Islet precursor cell (in vitro differentiated cells): ENCODE data around the gene DYNC1I1.

Experiments
- DNase-seq: peaks from one replicate; pipeline ENCODE4 v3.0.0-alpha.2; 2018

DYNC1I1 gene

DNA sequence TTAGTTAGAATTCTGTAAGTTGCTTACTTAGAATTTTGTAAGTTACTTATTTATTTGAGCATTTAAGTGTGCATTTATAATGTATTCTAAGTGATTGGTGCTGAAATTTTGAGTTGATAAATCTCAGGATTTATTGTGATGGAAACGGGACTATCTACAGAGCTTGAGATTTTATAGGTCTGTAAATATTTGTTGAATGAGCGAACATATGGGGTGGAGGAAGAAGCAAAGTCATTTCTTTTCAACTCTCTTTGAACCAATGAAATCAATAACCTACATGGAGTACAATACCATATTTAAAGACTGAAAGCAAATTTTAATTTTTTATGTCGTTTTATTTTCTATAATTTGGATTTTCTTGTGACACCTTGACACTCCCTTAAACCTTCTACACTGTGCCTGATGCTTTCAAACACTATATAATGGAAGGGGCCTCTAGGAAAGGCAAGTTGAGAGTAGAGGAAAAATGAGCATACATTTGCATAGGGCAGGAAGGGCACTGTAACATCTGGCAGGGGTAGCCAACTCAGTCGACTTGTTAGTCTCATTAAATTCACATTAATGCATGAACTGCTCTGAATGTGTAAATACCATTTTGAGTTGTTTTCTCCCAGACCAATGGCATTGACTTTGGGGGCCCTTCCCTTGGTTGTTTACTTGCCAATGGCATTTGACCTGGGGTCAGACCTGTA, 204.2 kb downstream of the DYNC1I1 start:
- DNase-seq, result no peak

DNA sequence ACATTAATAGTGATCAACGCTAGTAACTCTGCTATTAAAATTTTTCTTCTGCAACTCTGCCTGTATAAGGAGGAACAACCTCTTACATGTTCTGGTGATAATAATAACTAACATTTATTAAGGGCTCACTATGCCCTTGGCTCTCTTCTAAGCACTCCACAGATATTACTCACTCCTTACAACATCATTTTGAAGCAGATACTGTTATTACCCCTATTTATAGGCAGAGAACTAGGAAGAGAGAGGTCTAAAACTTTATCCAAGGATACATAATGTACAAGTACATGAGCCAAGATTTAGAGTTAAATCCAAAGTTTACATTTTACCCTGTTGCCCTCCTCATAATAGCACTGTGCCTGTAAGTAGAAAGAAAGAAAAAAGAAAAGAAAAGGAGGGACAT, 205.6 kb downstream of the DYNC1I1 start:
- DNase-seq, result no peak

DNA sequence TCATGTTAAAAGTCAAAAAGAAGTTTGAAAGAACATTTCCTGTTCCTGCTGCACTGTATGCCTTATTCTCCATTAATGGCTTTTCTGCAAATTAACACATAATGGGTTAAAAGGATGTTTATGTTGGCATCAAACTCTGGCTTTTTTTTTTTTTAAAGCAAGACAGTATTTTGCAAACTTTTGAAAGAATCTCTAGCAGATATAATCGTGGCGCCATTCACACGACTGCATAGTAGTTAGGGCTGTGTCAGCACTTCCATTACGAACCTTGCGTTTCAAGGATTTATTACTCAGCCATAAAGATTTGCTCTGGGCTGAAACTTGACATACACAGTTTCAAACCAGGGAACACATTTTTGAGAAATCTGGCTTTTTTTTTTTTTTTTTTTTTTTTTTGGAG, 207.8 kb downstream of the DYNC1I1 start:
- DNase-seq, result no peak

DNA sequence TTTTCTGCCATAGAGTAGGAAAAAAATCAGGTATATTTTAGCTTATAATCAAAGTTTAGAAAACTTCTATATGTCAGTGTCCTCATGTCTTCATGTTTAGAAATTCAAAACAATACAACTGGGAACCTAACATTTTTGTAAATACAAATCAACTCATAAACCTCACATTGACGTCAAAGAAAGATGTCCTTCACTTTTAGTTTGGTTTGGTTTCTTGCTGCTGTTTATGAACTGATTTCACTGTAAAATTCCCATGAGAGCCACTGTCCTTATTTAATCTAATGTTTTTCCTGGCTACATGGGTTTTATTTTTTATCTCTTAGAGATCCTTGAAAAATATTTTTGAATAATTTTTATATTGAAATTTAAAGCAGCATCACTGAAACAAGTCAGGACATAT, 208.4 kb downstream of the DYNC1I1 start:
- no peak for DNase-seq

DNA sequence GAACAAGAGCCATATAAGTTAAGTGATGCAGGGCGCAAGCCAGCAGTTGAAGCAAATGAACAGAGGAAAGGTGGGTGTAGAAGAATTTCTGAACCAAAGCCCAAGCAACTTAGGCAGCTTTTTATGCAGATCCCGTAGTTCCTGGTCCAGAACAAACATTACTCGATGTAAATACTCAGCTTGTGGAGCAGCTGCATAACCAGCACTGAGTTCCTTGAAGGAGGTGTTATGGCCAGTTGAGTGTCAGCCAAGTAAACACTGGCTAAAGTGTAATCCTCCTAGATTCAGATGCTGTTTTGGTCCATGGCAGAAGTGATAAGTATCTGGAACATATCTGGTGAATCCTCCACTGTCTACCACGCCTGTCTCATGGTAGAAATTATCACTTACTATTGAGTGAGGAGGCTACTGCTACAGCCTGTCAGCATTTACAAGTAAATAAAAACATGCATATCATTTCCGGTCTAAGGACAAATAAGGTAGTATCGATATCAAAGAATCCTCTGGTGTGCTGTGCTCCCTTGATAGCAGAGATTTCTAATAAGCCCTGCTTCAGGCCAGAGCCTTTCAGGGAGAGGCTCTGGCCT, 213.9 kb downstream of the DYNC1I1 start:
- DNase-seq, result no peak

DNA sequence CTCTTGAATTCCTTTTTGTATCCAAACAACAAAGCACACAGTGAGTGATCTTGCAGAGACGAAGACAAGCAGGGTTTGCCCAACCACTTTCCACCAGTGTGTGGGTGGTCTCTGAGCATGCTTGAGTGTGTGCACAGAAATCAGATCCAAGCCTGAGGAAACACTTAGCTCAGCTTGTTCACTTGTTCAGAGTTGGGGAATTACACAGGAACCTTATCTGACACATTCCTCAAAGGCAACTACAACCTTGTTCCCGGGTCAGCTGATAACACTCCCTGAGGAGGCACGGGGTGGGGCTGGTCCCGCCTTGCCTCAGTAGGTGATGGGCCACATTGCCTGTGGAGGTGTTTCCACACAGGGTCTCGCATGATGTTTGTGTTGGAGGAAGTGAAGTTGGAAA, 216.9 kb downstream of the DYNC1I1 start:
- DNase-seq, result no peak

DNA sequence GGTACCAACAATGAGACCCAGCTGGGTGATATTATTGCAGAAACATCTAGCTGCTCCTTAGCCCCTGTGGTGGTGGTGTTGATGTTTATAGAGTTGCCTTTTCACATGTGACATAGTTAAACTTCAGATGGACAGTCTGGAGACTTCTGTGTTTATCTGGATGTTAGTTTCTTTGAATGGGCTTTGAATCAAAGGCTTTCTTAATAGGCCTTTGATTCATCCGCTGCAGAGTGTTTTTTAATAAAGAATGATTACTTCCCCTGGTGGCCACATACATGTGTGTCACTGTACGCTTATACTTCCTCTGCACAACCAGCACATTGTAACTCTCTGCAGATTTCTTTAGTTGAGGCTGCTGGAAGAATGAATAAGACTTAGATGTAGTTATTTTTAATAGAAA, 221.0 kb downstream of the DYNC1I1 start:
- no peak for DNase-seq

DNA sequence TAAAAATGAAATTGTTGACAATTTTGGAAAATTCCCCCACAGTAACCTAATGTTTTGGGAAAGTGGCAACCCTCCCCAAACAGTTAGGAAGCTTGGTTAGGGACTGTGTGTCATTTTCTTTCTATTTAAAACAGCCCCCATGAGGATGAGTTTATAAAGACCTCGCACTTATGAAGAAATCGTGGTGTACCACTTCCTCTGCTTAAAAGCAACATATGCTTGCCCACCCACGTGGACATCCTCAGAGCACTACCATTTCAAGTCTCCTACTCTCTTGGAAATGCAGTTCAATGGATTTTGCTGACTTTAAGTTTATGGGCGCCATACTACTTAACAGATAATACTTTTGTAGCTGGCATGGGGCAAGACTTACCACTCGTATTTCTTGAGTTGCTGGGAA, 223.8 kb downstream of the DYNC1I1 start:
- DNase-seq, result no peak

DNA sequence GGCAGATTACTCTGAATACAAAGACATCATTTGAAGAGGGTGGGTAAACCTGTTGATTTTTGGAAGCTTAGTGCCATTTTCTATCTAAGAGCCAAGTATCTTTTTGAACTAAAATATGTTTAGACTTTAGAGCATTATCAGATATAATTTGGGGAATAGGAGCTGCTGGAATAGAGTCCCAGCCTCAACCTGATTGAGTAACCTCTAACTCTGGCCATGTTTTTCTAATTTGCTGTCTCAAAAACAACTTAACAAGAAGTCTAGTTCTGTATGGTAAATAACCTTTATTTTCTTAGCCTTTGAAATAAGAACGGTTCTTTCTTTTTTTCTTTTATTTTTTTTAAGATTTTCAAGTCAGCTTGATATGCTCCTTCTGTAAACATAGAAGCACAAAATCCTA, 224.5 kb downstream of the DYNC1I1 start:
- DNase-seq, result no peak

DNA sequence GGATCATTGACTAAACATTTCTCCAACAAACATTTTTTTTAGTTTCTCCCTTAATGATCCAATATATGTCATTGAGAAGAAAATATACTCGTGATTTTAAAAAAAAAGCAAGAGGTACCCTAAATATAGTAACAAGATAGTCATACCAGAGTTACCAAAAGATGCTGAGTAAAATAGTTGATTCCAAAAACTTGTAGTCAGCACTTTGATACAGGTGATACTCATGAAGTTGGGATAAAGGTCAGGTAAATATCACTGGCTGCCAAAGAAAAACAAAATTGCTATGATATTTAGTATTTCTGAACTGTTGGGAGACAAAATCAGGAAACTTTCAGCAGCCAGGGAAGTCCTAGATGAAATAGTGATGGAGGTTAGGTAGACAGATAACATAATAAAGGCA, 225.3 kb downstream of the DYNC1I1 start:
- DNase-seq, result no peak

DNA sequence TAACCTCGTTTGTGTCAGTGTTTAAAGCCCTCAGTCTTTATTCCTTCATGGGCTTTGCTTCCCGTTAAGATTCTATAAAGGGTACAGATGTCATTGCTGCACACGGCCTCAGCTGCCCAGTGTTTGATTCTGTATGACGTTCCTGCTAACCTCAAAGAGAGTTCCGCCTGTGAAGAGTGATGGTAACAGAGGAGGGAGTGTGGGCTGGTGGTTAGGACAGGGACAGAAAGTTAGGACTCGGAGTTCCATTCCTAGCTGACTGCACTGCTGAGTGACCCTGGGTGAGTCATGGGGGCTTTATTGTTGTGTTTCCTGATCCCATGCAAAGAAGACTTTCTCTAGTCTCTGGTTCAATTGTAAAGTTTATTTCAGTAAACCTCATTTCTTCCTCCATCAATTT, 227.1 kb downstream of the DYNC1I1 start:
- no peak for DNase-seq

DNA sequence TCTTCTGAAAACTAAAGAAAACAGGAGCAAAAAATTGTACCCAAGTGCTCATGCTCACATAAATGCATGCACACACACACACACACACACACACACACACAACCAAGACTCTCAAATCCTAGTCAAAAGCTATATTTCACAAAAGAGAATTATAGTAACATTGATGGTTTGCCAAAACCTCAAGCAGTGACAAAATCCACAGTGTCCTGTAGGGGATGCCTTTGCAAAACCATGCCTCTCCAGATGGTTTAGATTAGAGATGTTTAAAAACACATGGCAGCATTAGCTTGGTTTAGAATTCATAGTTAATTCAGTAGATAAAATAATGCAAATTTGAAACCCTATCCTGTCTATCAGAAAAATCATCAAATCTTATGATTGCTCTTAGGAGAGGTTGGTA, 232.2 kb downstream of the DYNC1I1 start:
- DNase-seq, result no peak

DNA sequence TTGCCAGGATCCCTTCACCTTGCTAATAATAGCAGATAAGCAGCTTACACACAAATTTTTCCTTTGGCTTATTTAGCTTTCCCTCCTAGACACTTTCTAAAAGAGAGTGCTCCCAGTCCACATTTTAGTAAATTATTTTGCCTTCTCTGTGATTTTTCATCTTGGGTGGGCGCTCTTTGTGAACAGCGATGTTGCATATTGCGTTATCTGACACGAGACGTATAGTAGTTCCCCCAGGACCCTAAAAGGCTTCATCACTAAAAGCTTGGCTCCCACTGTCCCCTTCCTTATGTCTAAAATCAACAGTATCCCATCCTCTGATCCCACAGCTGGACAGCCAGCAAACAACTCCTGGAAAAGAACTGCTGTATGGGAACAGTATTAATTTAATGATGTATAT, 232.9 kb downstream of the DYNC1I1 start:
- no peak for DNase-seq

DNA sequence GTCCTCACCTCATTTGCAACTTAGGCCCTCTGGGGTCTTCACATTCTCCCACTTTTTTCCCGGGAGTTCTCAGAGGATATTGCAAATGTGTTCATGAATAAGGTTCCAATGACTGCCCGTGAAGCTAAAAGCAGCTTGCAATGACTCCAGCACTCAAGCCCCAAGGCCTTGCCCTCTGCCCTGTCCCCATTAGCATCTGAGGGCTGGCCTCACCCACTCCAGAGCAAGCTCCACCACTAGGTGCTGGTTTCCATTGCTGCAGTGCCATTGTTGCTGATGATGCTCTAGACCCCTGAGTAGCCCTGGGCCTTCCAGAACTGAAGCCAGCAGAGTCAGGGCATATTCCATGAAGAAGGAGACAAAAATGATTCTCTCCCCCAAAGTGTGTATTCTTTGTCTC, 236.8 kb downstream of the DYNC1I1 start:
- no peak for DNase-seq

DNA sequence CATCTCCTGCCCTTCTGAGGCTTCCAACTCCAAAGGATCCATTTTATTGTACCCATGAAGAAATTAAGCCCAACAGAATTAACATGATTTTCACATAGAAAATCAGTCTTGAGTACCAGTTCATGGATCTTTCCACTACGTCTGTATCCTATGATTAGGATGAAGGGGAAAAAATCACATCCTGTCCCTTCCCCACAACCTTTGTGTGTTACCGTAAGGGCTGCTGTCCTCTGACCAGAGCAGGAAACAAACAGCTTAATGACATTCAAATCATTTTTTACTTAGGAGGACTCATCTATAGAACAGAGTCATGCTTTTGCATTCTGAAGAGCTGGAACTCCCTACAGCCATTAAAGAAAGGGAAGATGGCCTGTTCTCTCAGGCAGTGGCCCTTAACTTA, 241.5 kb downstream of the DYNC1I1 start:
- DNase-seq, result no peak

DNA sequence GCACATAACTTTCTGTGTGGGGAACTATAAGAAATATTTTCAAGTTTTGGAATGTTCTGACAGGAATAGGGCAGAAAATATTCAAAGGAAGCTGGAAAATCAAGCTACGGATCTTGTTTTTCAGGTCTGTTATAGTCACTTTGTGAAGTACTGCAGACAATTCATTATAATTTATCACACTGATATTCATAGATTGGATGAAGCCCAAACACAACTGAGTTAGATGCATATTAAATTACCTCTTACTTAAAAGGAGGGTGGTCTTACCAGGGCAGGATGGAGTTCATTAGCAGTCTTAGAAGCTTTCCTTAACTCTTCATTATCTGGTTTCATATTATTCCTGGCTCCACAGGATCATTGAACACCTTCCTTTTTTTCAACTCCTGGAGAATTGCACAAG, 242.3 kb downstream of the DYNC1I1 start:
- DNase-seq, result no peak

DNA sequence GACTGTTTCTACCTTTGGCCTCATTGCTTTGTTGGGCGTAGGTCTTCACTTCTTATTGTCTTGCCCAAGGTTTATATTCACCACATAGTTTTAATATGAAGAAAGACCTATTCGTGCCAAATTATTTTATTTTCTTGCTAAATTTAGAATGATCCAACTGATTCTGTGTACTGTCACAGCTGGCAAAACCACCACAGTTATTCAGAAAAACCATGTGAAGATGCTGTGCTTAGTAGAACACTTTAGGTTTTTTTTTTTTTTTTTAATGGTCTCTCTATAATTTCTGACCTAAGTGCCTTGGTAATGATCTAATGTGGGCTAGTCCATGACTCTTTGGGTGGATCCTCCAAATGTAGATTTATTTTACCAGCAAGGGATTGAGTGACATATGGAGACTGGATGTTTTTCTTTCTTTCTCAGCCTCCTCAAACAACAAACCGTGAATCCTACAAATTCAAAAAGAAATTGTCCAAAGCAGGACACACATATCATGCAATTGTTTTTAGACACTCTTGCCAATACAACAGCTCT, 243.8 kb downstream of the DYNC1I1 start:
- no peak for DNase-seq

DNA sequence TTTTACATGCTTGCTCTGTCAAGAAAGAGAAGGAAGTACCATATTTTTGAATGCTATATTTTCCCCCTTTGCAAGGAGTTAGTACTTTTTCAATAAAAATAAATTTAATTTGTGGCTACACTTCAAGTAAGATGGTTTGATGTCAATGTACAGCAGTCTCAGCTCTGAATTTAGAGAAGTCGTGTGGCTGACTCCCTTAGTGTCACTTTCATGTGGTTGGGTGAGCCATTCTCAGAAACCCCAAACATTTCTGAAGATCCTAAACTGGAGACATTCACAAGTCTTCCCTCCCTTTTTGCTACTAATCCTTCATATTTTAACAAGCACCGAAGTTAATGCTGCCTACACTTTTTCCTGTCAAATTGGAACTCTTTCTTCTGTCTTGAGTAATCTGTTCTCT, 244.4 kb downstream of the DYNC1I1 start:
- DNase-seq, result no peak

DNA sequence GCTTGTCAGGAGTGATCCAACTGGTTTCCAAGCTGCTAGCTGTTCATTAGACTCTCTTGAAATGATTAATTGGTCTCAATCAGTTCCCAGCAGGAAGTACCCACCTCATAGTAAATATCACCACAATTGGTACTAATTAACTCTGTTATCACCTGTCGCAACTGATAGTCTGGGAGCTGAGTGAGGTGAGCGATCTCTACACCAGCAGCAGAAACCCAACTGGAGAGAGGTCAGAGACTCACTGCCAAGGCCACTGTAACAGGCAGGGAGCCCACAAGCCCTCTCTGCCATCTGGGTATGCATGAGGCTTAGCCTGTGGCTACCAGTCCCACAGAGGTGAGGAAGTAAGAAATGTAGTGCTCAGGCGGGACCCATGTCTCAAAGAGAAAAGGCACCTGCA, 245.5 kb downstream of the DYNC1I1 start:
- no peak for DNase-seq

DNA sequence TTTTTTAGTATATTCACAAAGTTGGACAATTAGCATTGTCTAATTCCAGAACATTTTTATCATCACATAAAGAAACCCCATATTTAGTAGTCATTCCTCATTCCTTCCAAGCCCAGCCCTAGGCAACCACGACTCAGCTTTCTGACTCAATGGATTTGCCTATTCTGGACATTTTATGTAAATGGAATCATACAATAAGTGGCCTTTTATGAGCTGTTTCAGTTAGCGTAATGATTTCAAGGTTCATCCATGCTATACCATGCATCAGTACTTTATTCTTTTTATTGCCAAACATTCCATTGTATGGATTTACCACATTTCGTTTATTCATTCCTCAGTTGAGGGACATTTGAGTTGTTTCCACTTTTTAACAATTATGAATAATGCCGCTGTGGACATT, 249.2 kb downstream of the DYNC1I1 start:
- no peak for DNase-seq

DNA sequence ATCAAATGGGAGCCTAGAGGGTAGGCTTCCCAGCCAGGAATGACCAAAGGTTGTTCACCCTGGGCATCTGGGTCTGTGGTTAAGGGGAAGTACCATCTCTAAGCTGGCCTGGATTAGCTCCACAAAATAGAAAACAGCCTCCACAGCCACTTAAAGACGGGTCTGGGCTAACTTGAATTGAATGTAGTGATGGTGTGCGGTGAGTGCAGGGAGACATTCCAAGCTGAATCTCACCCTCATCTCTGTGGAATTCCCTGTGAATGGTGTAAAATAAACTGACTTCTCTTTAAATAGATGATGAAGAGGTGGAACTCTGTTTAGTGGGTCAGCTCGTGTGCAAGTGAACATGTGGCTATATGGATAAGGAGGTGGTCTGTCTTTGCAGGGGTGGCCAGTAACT, 251.0 kb downstream of the DYNC1I1 start:
- DNase-seq, result no peak

DNA sequence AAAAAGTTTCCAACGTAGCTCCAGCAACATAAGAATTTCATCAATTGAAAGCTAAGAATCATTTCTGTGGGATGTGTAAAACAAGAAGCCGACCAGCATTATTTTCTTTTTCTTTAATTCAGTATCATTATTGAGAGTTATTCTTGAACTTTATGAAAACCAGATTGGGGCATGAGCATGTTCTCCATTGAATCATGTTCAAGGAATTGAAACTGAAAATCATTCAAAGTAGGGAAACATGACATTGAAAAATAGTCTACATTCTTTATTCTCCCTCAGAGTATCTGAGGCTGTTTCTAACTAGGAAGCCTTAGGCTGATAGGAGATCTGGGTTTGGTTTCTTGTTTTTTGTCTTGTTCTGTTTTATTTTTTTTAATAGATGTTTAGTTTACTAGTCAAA, 253.7 kb downstream of the DYNC1I1 start:
- DNase-seq, result no peak

DNA sequence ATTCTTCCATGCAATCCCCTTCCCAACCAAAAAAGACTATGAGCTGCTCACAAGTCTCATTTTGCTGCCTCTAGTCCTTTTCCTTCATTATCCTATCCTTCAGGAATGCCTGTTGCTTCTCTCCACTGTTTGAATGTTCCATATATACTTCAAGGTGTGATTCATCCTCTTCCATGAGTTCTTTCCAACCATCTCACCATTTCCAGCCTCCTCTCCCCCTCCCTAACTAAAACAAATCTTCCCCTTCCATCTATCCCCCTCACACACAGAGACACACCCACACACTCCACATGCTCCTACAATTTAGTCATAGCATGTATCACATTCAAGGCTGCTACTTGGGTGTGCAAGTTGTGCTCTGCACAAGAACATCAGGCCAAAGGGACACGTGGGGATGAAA, 254.3 kb downstream of the DYNC1I1 start:
- DNase-seq, result no peak

DNA sequence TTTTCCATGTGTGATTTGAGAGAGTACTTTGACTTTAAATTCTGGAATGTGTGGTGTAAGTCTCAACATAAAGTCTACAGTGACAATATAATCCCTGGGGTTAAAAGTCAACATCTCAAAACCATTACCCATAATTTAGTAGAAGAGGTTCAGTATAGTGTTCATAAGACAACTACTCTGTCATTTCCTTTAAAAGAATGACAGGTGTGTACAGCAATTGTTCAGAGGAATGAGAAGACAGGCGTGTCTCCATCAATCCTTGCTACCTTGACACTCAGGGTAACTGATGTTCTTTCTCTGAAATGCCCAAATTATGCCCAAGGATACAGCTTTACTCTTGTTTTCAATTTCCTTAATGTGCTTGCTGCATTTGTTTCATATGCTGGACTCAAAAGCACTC, 256.4 kb downstream of the DYNC1I1 start:
- no peak for DNase-seq

DNA sequence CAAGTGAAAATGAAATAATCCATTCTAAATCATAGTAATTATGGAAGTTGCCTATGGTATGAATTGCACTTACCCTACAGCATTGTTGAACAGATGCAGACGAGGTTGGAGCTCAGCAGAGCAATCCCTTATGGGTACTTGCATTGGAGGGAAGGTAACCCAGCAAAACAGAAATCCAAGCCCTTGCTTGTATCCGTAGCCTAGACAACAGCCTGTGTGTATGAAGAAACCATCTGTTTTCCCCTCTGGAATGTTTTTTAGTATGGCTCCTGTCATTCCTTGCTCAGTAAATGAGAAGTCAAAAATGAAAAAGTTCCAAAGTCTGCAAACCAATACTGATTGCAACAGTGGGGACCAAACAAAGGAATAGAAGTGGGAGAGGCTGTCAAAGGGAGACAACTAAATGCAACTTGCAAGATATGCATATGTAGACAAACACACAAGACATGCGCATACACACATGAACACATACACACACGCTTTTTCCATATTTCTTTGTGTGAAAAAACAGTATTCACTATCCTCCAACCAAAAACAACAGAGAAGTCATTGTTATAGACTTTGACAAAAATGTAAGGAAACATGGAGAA, 260.8 kb downstream of the DYNC1I1 start:
- DNase-seq, result no peak
